ENCODE measurements around the gene RUNX2. TPM values are rescaled to one million over a fixed set of nuclear protein-coding genes. Genes with fewer than 3 reads are reported as not detected.

The RUNX2 gene
- total and polyA plus RNA-seq, 9 of the 15 experiments (the other 6 are each of a cell fraction or from before 2014, with no cell fraction given) = 0.29 to 1.00 (median 0.43) TPM

DNA sequence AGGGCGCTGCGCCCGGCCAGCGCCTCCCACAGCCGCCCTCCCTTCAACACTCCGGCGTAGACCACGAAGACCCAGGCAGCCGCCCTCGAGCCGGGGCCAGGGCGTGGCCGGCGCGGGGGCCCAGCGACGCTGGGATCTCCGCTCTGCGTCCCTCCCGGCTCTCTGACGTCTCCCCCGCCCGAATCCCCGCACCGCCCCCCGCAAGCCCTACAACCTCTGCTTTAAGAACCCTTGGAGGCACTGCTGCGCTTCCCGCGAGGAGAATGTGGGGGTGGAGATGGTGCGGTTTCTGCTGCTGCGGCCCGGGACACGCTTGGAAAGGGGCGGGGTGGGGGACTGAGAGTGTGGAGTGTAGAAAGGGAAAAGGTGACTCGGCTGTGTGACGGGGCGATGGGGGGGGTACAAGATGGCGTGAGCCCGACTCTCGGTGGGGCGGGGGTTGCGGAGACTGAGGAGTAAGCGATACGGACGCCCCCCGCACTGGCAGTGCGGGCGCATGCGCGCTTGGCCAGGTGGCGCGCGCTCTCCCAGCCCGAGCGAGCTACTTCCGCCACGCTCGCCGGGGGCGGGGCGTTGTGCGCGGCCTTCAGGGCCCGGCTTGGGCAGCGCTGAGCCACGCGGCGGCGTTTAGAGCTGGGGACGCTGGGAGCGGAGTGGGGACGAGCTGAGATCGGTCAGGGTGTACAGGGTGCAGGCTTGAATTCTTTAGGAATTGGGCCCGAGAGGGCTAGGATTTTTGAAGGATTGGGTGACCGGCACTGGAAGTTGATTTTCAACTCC, 49.6 kb downstream of the RUNX2 start, which contains the start of gene SUPT3H (continued):
- TF ChIP-seq ZNF134 (CRISPR knock-in tag; conservative IDR thresholded peaks at IDR 0.05) (no peak), TEAD1 (CRISPR knock-in tag; IDR thresholded peaks at IDR 0.05) (peak; percentile 16 to 41; a peak in 1 of 4 replicates), NCOR1 (IDR thresholded peaks at IDR 0.05) (peak; percentile 26; the same call in 1 of the 2 replicates), ZC3H11A (IDR thresholded peaks at IDR 0.05; ENCODE audit: low read depth, low read length) (no peak; the same call in 1 of the 2 replicates), NONO (IDR thresholded peaks at IDR 0.05; ENCODE audit: low read depth in 2 of 2, low read length in 1 of 2) (peak; percentile 44 to 78; a peak in 2 of 4 replicates), NFE2L1 (tag; IDR thresholded peaks at IDR 0.05; ENCODE audit: borderline replicate concordance, low read depth) (no peak), PRPF4 (IDR thresholded peaks at IDR 0.05; ENCODE audit: insufficient read depth, low read depth, low read length, poor library complexity, severe bottlenecking) (peak; percentile 24), JUNB (CRISPR knock-in tag; conservative IDR thresholded peaks at IDR 0.05) (no peak), CHD2 (IDR thresholded peaks at IDR 0.05; ENCODE audit: low read depth, low read length) (peak; percentile 26; the same call in 1 of the 2 replicates), NCOA6 (IDR thresholded peaks at IDR 0.05) (0 out of 2 replicates have a peak, but pooled peaks have one; percentile 12), ZNF830 (CRISPR knock-in tag; IDR thresholded peaks at IDR 0.05) (no peak; the same call in 1 of the 2 replicates), ZNF583 (CRISPR knock-in tag; IDR thresholded peaks at IDR 0.05) (no peak), ZBTB17 (CRISPR knock-in tag; IDR thresholded peaks at IDR 0.05) (peak; percentile 38; the same call in 1 of the 2 replicates), ZFP36 (IDR thresholded peaks at IDR 0.05; ENCODE audit: low read depth, low read length, partially characterized antibody) (peak; percentile 14), THRAP3 (IDR thresholded peaks at IDR 0.05; ENCODE audit: borderline replicate concordance) (no peak), GTF2A2 (tag; IDR thresholded peaks at IDR 0.05) (no peak), ILK (tag; IDR thresholded peaks at IDR 0.05; ENCODE audit: borderline replicate concordance, low read depth) (no peak), MCM3 (IDR thresholded peaks at IDR 0.05) (no peak), ZFPM2 (CRISPR knock-in tag; IDR thresholded peaks at IDR 0.05) (no peak), ATF7 (IDR thresholded peaks at IDR 0.05) (peak; percentile 77)
- TF ChIP-seq, protein P1, sequence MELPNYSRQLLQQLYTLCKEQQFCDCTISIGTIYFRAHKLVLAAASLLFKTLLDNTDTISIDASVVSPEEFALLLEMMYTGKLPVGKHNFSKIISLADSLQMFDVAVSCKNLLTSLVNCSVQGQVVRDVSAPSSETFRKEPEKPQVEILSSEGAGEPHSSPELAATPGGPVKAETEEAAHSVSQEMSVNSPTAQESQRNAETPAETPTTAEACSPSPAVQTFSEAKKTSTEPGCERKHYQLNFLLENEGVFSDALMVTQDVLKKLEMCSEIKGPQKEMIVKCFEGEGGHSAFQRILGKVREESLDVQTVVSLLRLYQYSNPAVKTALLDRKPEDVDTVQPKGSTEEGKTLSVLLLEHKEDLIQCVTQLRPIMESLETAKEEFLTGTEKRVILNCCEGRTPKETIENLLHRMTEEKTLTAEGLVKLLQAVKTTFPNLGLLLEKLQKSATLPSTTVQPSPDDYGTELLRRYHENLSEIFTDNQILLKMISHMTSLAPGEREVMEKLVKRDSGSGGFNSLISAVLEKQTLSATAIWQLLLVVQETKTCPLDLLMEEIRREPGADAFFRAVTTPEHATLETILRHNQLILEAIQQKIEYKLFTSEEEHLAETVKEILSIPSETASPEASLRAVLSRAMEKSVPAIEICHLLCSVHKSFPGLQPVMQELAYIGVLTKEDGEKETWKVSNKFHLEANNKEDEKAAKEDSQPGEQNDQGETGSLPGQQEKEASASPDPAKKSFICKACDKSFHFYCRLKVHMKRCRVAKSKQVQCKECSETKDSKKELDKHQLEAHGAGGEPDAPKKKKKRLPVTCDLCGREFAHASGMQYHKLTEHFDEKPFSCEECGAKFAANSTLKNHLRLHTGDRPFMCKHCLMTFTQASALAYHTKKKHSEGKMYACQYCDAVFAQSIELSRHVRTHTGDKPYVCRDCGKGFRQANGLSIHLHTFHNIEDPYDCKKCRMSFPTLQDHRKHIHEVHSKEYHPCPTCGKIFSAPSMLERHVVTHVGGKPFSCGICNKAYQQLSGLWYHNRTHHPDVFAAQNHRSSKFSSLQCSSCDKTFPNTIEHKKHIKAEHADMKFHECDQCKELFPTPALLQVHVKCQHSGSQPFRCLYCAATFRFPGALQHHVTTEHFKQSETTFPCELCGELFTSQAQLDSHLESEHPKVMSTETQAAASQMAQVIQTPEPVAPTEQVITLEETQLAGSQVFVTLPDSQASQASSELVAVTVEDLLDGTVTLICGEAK (IDR thresholded peaks at IDR 0.05) = peak; percentile 70
- TF ChIP-seq, protein P1 (CRISPR knock-in tag; IDR thresholded peaks at IDR 0.05) = no peak; the same call in 1 of the 2 replicates

Measured in K562 (cell line).